ENCODE results near the gene SCD.
A peak's percentile ranks its signal among the peaks of the same experiment; 100 is the strongest.
"Not testable (repeated sequence)": the region's sequence is repeated elsewhere in the genome, so short reads cannot be mapped to it uniquely, and the experiment has no call there.

The SCD gene

DNA sequence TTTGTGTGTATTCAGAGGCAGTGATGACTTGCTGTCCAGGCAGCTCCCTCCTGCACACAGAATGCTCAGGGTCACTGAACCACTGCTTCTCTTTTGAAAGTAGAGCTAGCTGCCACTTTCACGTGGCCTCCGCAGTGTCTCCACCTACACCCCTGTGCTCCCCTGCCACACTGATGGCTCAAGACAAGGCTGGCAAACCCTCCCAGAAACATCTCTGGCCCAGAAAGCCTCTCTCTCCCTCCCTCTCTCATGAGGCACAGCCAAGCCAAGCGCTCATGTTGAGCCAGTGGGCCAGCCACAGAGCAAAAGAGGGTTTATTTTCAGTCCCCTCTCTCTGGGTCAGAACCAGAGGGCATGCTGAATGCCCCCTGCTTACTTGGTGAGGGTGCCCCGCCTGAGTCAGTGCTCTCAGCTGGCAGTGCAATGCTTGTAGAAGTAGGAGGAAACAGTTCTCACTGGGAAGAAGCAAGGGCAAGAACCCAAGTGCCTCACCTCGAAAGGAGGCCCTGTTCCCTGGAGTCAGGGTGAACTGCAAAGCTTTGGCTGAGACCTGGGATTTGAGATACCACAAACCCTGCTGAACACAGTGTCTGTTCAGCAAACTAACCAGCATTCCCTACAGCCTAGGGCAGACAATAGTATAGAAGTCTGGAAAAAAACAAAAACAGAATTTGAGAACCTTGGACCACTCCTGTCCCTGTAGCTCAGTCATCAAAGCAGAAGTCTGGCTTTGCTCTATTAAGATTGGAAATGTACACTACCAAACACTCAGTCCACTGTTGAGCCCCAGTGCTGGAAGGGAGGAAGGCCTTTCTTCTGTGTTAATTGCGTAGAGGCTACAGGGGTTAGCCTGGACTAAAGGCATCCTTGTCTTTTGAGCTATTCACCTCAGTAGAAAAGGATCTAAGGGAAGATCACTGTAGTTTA, 15.8 kb downstream of the SCD start:
- DNase-seq, result no peak

DNA sequence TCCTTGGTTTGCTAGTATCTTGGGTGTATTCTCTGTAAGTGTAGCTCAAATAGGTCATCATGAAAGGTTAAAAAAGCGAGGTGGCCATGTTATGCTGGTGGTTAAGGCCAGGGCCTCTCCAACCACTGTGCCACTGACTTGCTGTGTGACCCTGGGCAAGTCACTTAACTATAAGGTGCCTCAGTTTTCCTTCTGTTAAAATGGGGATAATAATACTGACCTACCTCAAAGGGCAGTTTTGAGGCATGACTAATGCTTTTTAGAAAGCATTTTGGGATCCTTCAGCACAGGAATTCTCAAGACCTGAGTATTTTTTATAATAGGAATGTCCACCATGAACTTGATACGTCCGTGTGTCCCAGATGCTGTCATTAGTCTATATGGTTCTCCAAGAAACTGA, 17.1 kb downstream of the SCD start:
- DNase-seq, result no peak

DNA sequence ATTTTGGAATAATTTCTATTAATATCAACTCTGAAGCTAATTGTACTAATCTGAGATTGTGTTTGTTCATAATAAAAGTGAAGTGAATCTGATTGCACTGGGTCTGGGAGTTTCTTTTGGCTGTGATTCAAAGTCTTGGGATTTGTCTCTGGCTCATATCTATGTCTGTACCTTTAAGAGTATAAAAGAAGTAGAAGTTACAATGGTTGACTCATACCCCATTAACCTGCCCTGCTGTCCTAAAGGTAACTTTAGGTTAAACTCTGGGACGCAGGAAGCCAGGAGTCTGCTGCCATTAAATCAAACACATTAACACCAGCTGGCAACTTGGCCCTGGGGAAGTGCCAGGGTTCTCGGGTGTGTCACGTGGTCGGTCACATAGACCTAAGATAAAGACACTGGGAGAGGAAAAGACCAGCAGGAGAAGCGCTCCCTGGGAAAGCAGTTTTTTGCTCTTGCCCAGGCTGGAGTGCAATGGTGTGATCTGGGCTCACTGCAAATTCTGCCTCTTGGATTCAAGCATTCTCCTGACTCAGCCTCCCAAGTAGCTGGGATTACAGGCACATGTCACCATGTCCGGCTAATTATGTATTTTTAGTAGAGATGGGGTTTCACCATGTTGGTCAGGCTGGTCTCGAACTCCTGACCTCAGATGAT, 17.8 kb downstream of the SCD start:
- peak; percentile 66 for DNase-seq

DNA sequence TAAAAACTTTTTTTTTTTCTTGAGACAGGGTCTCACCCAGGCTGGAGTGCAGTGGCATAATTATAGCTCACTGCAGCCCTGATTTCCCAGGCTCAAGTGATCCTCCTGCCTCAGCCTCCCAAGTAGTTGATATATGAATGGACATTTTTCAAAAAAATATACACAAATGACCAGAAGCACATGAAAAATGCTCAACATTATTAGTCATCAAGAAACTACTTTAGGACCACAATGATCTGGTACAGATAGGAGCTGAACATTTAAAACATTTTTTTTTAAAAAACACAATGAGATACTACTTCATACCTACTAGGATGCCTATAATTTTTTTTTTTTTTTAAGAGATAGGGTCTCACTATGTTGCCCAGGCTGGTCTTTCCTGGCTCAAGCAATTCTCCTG, 21.7 kb downstream of the SCD start:
- DNase-seq, result no peak

DNA sequence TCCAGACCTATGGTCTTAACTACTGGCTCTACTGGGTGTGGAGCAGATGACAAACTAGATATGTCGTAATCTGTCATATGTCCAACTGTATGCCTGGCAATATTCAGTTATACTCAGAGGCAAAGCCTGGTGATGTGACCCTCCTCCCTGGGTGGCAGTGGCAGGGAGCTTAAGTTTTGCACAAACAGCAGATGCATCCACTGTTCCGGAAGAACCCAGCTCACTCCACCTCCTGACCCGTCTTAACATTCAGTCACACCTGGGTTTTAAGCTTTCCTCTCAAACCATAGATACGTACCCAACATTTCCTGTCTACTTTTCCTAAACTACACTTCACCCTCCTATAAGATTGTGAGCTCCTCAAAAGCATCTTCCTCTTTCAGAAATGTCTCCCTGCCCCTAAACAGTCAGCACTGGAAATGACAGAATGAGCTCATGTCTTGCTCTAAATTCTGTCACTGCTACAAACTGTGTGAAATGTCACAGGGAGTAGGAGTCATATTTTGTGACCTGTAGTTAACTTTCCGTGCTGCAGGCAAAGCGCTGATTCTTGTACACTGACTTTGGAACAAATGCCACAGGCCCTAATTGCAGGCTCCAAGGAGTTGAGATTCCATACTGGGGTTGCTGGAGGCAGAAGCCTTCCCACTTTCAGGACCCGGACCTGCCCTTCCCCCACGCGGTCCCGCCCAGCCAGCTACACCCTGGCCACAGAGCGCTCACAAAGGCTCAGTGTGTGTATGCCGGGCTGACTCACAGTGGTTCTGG, 23.9 kb downstream of the SCD start:
- no peak for DNase-seq

DNA sequence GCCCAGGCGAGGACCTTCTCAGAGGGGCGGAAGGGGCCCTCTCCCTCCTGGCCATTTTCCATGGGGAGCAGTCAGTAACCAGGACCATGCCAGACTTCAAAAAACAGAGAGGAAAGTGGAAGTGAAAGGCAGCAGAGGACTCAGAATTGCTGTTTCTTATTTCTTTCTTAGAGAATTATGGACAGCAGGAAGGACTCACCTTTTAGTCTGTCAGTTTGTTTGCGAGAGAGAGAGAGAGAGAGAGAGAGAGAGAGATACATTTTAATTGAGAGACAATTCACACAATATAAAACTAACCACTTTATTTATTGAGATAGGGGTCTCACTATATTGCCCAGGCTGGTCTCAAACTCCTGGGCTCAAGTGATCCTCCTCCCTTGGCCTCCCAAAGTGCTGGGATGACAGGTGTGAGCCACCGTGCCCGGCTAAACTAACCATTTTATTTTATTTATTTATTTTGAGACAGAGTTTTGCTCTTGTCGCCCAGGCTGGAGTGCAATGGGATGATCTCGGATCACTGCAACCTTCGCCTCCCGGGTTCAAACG, 24.5 kb downstream of the SCD start:
- DNase-seq, result no peak

DNA sequence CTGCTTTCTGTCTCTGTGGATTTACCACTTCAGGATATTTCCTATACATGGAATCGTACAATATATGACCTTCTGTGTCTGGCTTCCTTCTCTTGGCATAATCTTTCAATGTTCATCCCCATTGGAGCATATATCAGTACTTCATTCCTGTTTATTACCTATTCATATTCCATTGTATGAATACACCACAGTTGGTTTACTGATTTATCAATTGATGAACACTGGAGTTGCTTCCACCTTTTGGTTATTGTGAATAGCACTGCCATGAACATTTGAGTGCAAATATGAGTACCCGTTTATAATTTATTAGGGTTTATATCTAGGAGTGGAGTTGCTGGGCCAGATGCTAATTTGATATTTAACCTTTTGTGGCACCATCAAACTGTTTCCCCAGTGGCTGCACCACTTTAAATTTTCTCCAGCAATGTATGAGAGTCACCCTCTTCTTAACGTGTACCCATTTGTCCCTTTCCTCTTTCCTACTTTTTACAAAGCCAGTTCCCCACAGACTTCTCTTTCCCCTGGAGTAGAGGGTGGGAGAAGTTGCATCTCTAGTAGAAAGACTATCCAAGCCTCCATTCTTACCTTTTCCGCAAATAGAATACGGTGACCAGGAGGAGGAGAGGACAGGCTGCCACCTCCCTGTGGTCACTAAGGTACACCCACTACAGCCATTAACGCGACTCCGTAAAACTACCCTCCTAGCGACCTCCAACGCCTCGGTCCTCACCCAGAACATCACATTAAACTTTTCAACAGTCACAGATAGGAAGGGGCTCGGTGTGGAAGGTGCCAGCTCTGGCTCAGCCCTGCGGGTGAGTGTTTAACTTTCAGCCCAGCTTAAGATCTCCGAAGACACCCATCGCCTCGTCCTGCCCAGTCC, 25.6 kb downstream of the SCD start:
- no peak for DNase-seq

DNA sequence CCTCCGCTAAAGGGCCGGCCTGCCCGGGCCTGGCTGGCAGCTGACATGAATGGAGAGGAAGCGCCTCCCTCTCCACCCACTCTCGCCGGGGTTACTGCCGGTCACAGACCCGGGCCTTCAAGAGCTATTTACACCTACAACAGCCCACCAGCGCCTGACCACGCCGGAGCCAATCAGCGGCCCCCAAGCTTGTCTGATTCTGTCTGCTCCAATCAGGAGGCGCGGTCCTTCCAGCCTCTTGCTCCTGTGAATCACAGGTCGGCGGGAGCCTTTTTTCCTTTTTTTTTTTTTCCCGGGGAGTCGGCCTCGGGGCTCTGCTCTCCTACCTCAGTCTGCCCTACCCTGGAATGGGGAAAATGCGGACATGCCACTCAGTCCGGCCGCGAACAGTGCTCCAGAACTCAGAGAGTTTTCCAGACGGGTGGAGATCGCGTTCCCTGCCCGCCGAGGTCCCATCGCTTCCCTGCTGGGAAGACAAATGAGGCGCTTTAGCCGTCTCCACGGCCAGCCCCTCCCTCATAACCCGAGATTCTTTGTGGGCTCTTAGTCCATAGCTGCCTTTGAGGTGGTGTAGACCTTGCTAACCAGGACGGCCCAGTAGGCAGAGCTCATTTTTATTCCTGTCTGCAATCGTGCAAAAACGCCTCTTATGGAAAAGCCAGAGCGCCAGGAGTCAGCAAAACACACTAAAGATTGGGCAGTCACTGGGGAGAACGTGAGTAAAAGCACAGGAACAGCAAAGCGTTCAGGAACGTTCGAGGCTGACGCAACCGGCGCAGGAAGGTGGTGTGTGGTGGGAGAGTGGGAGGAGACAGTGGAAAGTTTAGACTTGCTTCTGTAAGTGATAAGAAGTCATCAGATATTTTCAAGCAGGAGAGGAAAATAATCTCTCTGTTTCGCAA, 26.5 kb downstream of the SCD start:
- DNase-seq, result peak; percentile 96

DNA sequence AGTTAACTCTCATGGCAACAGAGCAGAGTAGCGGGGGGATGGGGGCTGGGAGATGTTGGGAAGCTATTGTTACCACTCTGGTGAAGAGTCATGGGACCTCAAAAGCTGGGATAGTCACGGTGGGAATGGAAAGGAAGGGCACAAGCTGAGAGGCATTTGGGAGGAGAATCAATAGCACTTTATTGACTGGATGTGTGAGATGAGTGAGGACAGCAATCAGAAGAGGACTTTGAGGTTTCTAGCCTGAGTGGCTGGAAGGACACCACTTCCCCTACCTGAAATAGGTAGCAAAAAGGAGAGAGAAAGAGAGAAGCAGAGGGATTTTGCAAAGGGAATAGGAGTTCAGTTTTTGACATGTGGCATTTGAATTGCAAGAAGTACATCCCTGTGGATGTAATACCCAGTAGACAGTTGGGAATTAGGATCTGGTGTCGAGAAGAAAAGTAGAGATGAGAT, 27.2 kb downstream of the SCD start:
- DNase-seq, result no peak

DNA sequence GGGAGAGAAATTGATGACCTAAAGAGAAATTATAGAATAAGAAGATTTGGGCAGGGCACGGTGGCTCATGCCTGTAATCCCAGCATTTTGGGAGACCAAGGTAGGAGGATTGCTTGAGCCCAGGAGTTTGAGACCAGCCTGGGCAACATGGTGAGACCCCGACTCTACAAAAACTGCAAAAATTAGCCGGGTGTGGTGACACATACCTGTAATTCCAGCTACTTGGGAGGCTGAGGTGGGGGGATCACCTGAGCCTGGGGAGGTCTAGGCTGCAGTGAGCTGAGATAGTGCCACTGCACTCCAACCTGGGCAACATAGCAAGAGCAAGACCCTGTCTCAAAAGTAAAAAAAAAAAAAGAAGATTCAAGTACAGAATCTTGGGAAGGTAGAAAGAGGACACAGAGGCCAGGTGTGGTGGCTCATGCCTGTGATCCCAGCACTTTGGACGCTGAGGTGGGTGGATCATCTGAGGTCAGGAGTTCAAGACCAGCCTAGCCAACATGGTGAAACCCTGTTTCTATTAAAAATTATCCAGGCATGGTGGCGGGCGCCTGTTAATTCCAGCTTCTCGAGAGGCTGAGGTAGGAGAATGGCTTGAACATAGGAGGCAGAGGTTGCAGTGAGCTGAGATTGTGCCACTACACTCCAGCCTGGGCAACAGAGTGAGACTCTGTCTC, 27.8 kb downstream of the SCD start:
- not testable (repeated sequence) for DNase-seq

DNA sequence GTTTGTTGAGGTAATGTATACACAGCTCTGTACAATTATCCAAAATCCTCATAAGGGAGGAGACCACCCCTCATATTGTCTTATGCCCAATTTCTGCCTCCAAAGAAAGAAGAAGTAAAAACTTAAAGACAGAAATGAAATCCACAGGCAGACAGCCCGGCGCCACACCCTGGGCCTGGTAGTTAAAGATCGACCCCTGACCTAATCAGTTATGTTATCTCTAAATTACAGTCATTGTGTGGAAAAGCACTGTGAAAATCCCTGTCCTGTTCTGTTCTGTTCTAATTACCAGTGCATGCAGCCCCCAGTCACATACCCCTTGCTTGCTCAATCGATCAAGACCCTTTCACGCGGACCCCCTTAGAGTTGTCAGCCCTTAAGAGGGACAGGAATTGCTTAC, 29.6 kb downstream of the SCD start:
- DNase-seq, result not testable (repeated sequence)

DNA sequence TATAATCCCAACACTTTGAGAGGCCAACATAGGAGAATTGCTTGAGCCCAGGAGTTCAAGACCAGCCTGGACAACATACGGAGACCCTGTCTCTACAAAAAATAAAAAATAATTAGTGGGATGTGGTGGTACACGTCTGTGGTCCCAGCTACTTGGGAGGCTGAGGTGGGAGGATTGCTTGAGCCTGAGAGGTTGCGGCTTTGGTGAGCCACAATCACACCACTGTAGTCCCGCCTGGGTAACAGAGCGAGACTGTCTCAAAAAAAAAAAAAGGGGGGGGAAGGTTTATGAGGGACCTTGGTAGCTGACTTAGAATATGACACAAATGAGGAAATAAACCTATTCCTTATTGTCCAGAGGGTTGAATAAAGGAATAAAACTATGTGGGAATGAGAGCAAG, 30.8 kb downstream of the SCD start:
- DNase-seq, result no peak

DNA sequence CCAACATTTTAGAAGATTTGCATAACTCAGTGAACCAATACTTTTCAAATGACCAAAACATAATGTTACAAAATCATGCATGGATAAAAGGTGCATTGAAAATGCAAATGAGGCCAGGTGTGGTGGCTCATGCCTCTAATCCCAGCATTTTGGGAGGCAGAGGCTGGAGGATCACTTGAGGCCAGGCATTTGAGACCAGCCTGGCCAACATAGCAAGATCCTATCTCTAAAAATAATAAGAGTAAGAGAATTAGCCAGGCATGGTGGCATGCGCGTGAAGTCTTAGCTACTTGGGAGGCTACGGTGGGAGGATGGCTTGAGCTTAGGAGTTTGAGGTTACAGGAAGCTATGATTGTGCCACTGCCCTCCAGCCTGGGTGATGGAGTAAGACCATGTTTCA, 33.4 kb downstream of the SCD start:
- no peak for DNase-seq

DNA sequence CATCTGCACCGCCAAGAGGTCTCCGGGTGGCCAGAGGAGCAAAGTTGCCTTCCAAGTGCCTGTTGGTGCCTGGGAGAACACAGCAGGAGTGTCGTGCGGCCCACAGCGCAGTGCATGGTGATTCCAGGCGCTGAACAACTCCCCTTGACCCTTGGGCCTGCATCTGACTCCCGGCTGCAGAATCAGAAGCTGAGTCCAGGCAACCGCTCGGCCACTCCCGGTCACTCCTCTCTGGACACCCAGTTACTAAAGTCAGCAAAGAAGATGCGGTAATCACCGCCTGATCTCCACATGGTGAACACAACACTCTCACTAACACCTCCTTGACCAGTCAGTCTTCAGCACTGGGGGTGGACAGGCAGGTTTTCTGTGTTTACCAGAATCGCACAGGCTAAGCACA, 35.5 kb downstream of the SCD start:
- DNase-seq, result no peak

DNA sequence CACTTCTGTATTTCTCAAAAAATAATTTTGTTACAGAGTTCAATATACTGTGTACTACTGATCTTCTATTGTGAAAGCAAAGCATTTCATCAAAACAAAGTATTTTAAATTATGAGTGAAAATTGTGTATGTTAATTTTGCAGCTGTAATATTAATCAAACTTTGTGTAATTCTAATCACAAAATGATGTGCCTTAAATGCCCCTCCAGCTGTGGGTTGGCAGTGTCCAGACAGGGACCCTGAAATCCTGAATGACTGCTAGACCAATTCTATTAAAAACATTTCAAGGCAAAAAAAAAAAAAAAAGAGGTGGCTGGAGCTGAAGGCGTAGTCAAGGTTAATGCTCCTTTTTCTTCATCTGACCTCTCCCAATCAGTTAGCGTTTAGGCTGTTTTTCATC, 36.2 kb downstream of the SCD start:
- DNase-seq, result no peak

DNA sequence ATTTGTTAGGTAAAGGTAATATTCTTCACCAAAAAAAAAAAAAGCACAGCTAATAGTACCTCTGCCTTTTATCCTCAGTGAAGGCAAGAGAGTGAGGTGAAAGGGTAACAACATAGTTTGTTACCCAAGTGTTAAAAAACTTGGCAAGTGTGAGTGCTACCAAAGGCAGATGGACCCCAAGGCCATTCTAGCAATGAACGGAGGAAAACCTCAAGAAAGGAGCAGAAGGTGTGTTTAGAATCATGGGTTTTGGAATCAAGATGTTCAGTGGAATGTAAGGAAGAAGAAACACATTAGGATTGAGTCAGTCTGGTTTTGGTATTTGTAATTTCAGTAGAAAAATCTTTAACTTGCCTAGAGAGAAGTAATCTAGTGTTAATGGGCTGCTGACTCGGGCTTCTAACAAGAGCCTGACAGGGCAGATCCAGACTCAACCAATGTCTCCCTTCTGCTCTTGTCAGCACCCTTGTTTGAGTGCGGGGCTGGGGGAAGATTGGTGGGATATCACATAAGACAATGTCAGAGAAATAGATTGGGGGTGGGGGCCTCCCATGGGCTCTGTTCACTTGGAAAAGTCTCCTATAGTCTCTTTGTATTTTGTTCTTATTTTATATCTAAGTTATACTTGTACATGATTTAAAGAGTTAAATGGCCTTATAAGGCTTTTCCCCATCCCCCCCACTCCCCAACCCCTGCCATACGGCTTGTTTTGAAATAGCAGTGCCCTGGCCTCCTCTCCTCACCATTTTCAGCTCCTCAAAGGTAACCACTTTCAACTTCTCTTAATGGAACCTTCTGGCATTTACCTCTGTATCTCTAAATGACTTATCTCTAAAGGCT, 44.4 kb downstream of the SCD start:
- no peak for DNase-seq

DNA sequence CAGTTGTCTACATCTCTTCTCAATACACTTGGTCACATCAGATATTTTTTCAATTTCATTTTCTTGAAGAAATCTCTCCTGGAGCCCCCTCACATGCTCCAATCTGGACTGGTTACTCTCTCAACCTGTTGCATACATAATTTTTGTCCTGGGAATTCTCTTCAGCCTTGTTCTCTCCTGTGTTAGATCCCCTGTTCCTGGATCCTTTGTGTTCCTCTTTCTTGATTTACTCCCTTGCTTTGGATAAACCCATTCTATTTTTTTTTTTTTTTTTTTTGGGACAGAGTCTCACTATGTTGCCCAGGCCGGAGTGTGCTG, 45.6 kb downstream of the SCD start:
- DNase-seq, result no peak

DNA sequence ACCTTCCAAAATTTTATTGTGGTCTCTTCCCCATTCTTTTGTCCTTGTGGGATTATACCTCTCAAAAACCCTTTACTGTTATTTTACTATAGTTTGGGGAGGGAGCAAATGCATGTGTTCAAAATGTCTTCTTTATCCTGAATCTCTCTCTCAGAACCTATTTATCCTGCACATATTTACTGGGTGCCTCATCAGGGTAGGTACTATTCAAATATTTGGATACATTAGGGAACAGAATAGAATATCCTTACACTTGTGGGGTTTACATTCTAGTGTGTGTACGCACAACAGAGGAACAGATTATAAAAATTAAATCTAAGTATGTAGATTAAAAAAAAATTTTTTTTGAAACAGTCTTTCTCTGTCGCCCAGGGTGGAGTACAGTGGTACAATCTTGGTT, 48.6 kb downstream of the SCD start:
- DNase-seq, result no peak

DNA sequence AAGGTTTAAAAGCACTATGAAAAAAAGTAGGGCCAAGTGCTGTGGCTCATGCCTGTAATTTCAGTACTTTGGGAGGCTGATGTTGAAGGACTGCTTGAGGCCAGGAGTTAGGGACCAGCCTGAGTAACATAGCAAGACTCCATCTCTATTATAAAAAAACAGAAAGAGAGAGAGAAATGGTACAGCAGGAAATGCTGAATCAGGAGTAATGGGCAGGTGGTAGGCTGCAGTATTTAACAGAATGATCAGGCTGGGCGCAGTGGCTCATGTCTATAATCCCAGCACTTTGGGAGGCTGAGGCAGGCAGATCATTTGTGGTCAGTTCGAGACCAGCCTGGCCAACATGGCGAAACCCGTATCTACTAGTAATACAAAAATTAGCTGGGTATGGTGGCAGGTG, 49.6 kb downstream of the SCD start:
- DNase-seq, result no peak

Measured in NCI-H345 (cell line).